HEK293T (cell line): ENCODE data around the gene RASGRP2.
A peak's percentile ranks its signal among the peaks of the same experiment; 100 is the strongest.

Experiments
- CTCF ChIA-PET: fragments of 350-600 bp; formaldehyde crosslinking; extraction: SDS; loops from one replicate; lab custom pipeline; 2021; ENCODE audit warnings: antibody characterized with exemption, inconsistent platforms; lab: Yijun Ruan, JAX
- POLR2A ChIA-PET: fragments of 350-600 bp; formaldehyde crosslinking; extraction: SDS; loops from one replicate; lab custom pipeline; 2020; ENCODE audit warnings: antibody characterized with exemption, inconsistent platforms; lab: Yijun Ruan, JAX
- DNase-seq: peaks from one replicate; pipeline ENCODE4 v3.0.0; 2012; ENCODE audit warnings: mixed read lengths; ENCODE audit errors: extremely low spot score
- ARNT ChIP-seq: fragments of 450-650 bp; IDR thresholded peaks from 2 replicates; pipeline ENCODE4 v1.6.1; 2017; ENCODE audit warnings: mild to moderate bottlenecking
- BHLHE40 ChIP-seq: fragments of 450-650 bp; IDR thresholded peaks from 2 replicates; pipeline ENCODE4 v1.6.1; 2016; ENCODE audit warnings: mild to moderate bottlenecking, moderate library complexity, borderline replicate concordance
- CTBP1 ChIP-seq: fragments of 450-650 bp; IDR thresholded peaks from 2 replicates; pipeline ENCODE4 v1.6.1; 2016; ENCODE audit warnings: borderline replicate concordance
- ELF4 ChIP-seq: fragments of 450-650 bp; IDR thresholded peaks from 2 replicates; pipeline ENCODE4 v1.6.1; 2017; ENCODE audit warnings: antibody characterized with exemption
- FOXA1 ChIP-seq: fragments of 450-650 bp; IDR thresholded peaks from 2 replicates; pipeline ENCODE4 v1.6.1; 2016; ENCODE audit warnings: mild to moderate bottlenecking
- FOXK2 ChIP-seq: fragments of 450-650 bp; IDR thresholded peaks from 2 replicates; pipeline ENCODE4 v1.6.1; 2016; ENCODE audit warnings: mild to moderate bottlenecking
- FOXM1 ChIP-seq: fragments of 450-650 bp; IDR thresholded peaks from 2 replicates; pipeline ENCODE4 v1.6.1; 2017; ENCODE audit warnings: mild to moderate bottlenecking, borderline replicate concordance
- HDGF ChIP-seq: fragments of 450-650 bp; IDR thresholded peaks from 2 replicates; pipeline ENCODE4 v1.6.1; 2017; ENCODE audit warnings: antibody characterized with exemption, borderline replicate concordance
- L3MBTL2 ChIP-seq: fragments of 450-650 bp; conservative IDR thresholded peaks from 2 replicates; pipeline ENCODE4 v1.6.1; 2016; ENCODE audit warnings: mild to moderate bottlenecking
- LEF1 ChIP-seq: fragments of 450-650 bp; IDR thresholded peaks from 2 replicates; pipeline ENCODE4 v1.6.1; 2017; ENCODE audit warnings: mild to moderate bottlenecking, borderline replicate concordance
- NFRKB ChIP-seq: fragments of 450-650 bp; IDR thresholded peaks from 2 replicates; pipeline ENCODE4 v1.6.1; 2016; ENCODE audit warnings: mild to moderate bottlenecking, moderate library complexity
- SP1 ChIP-seq: fragments of 450-650 bp; IDR thresholded peaks from 2 replicates; pipeline ENCODE4 v1.6.1; 2017
- SUZ12 ChIP-seq: fragments of 450-650 bp; IDR thresholded peaks from 2 replicates; pipeline ENCODE4 v1.6.1; 2016; ENCODE audit warnings: mild to moderate bottlenecking
- TARDBP ChIP-seq: fragments of 450-650 bp; IDR thresholded peaks from 2 replicates; pipeline ENCODE4 v1.6.1; 2016
- ZNF384 ChIP-seq: fragments of 450-650 bp; IDR thresholded peaks from 2 replicates; pipeline ENCODE4 v1.6.1; 2016
- TF ChIP-seq, protein P1 (sequence below): fragments of 450-650 bp; IDR thresholded peaks from 2 replicates; pipeline ENCODE4 v1.6.1; 2016

Gene RASGRP2

DNA sequence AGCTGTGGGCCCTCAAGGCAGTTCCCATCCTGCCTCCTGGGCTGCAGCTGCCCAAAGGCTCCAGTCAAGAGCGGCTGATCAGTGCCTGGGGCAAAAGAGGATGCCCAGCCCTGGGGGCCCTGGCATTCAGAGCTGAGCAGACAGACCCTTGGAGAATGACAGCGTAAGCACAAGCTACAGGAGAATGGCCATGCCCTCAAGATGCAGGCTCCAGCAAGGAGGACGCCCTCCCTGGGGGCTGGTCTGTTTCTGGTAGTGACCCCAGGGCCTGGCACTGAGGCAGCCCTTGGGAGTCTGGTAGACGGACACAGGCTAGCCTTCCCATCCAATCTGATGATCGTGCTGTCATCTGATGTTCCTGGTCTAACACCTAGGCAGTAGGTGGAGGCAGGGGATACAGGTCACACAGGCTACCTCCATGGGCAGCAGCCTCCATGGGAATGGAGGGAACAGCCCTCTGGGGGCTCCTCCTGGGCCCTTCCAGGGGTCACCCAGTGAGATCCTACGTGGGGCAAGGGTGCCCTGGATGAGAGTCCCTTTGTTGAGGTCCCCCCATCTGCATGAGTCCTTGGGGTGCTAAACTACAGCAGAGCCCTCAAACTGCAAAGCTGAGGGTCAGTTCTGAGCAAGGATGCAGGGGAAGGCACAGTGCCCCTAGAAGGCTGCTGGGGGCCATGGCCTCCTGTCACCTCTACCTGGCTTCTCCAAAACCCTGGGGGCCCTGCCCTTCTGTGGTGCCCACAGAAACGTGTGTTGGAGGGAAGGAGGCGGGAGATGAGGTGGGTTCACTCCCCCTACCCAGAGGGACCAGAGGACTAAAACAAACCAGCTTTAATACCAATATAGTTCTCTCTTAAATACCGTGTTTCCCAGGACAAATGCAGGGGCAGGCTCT lies 44.6 kb upstream of the RASGRP2 start:
- no peak for DNase-seq
- TF ChIP-seq L3MBTL2, result no peak
- no peak for TF ChIP-seq SP1
- TF ChIP-seq TARDBP, result no peak
- TF ChIP-seq FOXK2, result no peak
- TF ChIP-seq, protein P1, sequence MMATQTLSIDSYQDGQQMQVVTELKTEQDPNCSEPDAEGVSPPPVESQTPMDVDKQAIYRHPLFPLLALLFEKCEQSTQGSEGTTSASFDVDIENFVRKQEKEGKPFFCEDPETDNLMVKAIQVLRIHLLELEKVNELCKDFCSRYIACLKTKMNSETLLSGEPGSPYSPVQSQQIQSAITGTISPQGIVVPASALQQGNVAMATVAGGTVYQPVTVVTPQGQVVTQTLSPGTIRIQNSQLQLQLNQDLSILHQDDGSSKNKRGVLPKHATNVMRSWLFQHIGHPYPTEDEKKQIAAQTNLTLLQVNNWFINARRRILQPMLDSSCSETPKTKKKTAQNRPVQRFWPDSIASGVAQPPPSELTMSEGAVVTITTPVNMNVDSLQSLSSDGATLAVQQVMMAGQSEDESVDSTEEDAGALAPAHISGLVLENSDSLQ, result no peak
- TF ChIP-seq HDGF, result no peak
- TF ChIP-seq LEF1, result no peak
- no peak for TF ChIP-seq NFRKB
- TF ChIP-seq CTBP1, result no peak
- no peak for TF ChIP-seq ZNF384
- POLR2A ChIA-PET, result interaction anchor here (0.8 to 0.9 kb wide), 2 partner anchors 10 to 496 kb away, joined by 3 to 4 read pairs; no protein-coding TSS in a partner anchor
- CTCF ChIA-PET, result interaction anchor here (0.7 to 1.6 kb wide), 4 partner anchors 10 to 86 kb away, joined by 3 to 5 read pairs (median 4); partner anchors contain the start of genes PYGM and SF1

DNA sequence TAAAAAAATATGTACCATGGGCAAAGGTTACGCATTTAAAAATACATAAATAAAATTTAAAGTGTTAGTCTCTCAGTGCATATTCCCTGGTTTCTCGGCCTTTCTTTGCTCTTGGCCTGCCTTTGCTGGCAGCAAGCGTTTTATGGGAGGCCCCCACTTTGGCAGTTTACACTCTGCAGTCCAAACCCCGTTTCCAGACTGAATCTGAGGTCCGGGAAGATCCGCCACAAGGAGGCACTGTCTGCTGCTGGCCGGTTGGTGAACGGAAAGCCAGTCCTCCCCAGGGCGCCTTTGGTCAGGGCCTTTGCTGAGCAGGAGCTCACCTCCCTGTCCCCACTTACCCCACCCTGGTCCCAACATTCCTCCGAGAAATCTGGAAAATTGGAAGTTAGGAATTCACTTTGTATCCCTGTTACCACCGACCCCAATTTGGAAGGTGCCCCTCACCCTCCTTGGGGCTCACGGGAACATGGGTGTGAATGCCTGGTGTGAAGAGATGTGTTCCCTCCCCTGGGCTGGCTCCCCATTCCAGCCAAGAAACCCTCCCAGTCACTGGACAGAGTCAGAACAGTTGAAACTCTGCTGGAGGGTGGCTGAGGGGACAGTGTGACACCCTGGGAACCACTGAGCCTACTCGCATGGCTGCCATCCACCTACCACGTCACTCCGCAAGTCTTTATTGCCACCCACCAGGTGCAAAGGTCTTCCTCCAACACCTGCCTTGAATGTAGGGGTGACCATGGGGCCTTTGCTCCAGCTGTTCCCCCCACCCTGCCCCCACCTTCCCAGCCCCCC lies 43.8 kb upstream of the RASGRP2 start:
- no peak for TF ChIP-seq FOXK2
- no peak for TF ChIP-seq TARDBP
- no peak for TF ChIP-seq SP1
- no peak for TF ChIP-seq ARNT
- TF ChIP-seq, protein P1, result no peak
- no peak for TF ChIP-seq HDGF
- no peak for TF ChIP-seq FOXA1
- no peak for TF ChIP-seq ELF4
- TF ChIP-seq SUZ12, result no peak
- TF ChIP-seq L3MBTL2, result no peak
- TF ChIP-seq CTBP1, result no peak
- no peak for TF ChIP-seq LEF1
- no peak for TF ChIP-seq ZNF384
- TF ChIP-seq BHLHE40, result no peak
- no peak for TF ChIP-seq FOXM1
- TF ChIP-seq NFRKB, result no peak
- POLR2A ChIA-PET, result interaction anchor here (0.8 kb wide), 1 partner anchor 287 kb away, joined by 3 read pairs; no protein-coding TSS in a partner anchor
- DNase-seq, result peak; percentile 75
- CTCF ChIA-PET, result interaction anchor here (0.7 to 1.6 kb wide), 5 partner anchors 9 to 87 kb away, joined by 3 to 5 read pairs (median 4); partner anchors contain the start of genes PYGM and SF1

DNA sequence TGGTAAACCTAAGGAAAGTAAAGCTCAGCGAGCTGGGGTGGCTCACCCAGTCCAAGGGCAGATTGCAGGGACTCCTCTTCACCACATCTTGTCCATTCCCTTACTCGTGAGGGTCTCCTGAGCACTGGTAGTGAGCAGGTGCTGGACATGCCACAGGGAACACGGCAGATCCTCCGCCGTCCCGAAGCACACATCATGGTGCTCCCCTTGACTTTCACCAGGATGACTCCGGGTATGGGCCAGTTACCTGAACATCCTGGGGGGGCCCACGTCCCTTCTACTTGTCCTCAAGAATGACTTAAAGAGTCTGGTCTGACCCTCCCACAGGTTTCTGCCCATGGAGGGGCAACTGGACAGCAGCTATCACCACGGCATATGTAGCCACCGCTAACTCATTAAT lies 42.4 kb upstream of the RASGRP2 start:
- DNase-seq, result no peak
- ChIA-PET CTCF (interaction anchor here (0.6 to 1.3 kb wide), 3 partner anchors 18 to 98 kb away, joined by 3 read pairs; no protein-coding TSS in a partner anchor), POLR2A (no interaction called here)
- TF ChIP-seq NFRKB (no peak), ZNF384 (no peak), ELF4 (no peak)

DNA sequence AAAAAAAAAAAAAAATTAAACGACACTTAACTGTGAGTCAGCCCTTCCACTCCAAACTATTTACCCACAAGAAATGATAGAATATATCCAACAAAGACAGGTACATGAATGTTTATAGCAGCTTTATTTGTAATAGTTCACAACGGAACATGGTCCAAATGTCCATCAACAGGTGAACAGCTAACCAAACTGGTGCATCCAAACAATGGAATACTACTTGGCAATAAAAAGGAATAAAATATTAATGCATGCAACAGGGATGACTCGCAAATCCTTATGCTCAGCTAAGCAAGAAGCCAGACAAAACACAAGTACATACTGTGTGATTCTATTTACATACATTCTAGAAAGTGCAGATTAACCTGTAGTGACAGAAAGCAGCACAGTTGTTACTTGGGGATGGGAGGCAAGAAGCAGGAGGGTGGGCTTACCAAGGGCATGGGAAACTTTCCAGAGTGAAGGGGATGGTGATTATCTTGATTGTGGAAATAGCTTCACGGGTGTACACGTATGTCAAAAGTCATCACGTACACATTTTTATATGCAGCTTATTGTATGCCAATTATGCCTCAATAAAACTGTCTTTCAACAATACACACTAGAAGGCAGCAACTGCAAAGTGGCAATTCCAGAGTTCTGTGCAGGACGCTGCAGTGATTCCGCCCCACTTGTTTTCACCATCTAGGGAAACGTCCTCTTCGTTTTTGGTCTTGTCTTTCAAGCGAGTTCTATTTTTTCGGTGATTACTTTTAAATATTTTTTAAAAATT lies 41.1 kb upstream of the RASGRP2 start:
- no peak for TF ChIP-seq BHLHE40
- no peak for TF ChIP-seq ZNF384
- no peak for TF ChIP-seq SUZ12
- TF ChIP-seq FOXA1, result no peak
- TF ChIP-seq, protein P1, result no peak
- TF ChIP-seq FOXK2, result no peak
- TF ChIP-seq ARNT, result no peak
- TF ChIP-seq LEF1, result no peak
- no peak for TF ChIP-seq HDGF
- no peak for TF ChIP-seq NFRKB
- TF ChIP-seq L3MBTL2, result no peak
- TF ChIP-seq CTBP1, result no peak
- no peak for TF ChIP-seq FOXM1
- TF ChIP-seq TARDBP, result no peak
- DNase-seq, result no peak
- CTCF ChIA-PET, result interaction anchor here (0.7 to 1.3 kb wide), 3 partner anchors 13 to 19 kb away, joined by 3 to 4 read pairs (median 3); no protein-coding TSS in a partner anchor
- POLR2A ChIA-PET, result no interaction called here
